Measurements from ENCODE around the gene TP53I11.

The TP53I11 gene

DNA sequence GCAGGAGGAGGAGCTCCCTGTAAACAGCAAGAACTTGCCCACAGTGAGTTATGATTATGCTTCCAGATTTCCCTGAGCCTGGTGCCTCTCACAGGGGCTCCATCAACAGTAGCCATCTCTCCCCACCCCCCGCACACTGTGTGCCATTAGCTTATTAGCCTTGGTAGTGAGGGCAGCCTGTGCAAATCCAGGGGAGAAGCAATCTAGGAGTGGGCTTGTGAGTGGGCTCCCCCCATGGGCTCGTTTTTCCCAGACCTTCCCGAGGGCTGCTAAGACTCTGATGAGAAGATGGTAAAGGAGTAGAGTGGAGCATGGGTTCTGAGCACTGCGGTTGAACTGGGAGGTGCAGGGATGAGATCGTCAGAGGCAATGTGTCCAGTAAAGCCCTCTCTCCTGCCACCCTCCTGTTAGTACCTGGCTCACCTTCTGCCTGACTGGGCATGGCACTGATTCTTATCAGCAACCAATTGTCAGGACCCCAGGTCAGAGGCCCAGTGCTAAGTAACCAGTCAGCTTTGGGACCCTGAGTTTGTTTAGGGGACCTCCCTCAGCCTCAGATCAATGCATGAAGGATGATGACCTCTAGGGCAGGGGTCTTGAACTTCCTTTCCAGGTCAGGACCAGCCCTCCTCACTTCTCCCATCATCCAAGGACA, 38.4 kb upstream of the TP53I11 start:
- Histone ChIP-seq H3K9me3 (ENCODE audit: severe bottlenecking) (no peaks in the 10 kb centered on the region), H3K27me3 (ENCODE audit: insufficient read depth, low read depth, severe bottlenecking) (no peaks in the 10 kb centered on the region), H3K4me3 (ENCODE audit: low read depth, low read length) (no peak overlapping the region), H3K27ac (no peak overlapping the region), H3K36me3 (no peaks in the 10 kb centered on the region)
- no peak for DNase-seq
- no peak for TF ChIP-seq CTCF (IDR thresholded peaks at IDR 0.05; ENCODE audit: low read depth, low read length)

- no peaks in the 10 kb centered on the region for H3K27me3 ChIP-seq (ENCODE audit: insufficient read depth, low read depth, severe bottlenecking)
- TF ChIP-seq CTCF (IDR thresholded peaks at IDR 0.05; ENCODE audit: low read depth, low read length), result no peak
- no peaks in the 10 kb centered on the region for H3K36me3 ChIP-seq
- no peak overlapping the region for H3K27ac ChIP-seq
- DNase-seq, result no peak
- no peaks in the 10 kb centered on the region for H3K9me3 ChIP-seq (ENCODE audit: severe bottlenecking)
- no peak overlapping the region for H3K4me3 ChIP-seq (ENCODE audit: low read depth, low read length)
Measured at GRCh38 chr11:44988111-44988510, 37.4 kb upstream of the TP53I11 start.

DNA sequence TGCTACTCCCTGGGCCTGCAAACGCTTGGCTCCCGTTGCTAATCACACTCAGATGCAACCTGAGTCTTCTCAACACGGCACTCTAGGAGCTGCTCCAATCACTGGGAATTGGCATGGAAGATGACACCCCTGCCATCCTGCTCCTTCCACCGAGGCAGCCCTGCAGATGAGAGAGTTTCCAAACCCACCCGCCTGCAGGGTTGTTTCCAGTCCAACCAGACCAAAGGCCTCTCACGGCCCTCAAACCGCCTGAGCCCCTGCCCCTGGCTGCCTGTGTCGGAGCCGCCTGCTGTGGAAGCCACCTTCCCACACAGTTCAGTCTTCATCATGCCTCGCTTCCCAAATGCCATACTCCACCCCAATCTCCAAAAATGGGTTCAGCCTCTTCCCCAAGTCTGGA, 36.8 kb upstream of the TP53I11 start:
- Histone ChIP-seq H3K9me3 (ENCODE audit: severe bottlenecking) (no peaks in the 10 kb centered on the region), H3K4me3 (ENCODE audit: low read depth, low read length) (no peak overlapping the region), H3K27ac (no peak overlapping the region), H3K36me3 (no peaks in the 10 kb centered on the region), H3K27me3 (ENCODE audit: insufficient read depth, low read depth, severe bottlenecking) (no peaks in the 10 kb centered on the region)
- DNase-seq, result no peak
- no peak for TF ChIP-seq CTCF (IDR thresholded peaks at IDR 0.05; ENCODE audit: low read depth, low read length)

- Histone ChIP-seq H3K27ac (no peak overlapping the region), H3K9me3 (ENCODE audit: severe bottlenecking) (peaks cover 2% of the 10 kb centered on the region), H3K36me3 (no peaks in the 10 kb centered on the region), H3K4me3 (ENCODE audit: low read depth, low read length) (no peak overlapping the region), H3K27me3 (ENCODE audit: insufficient read depth, low read depth, severe bottlenecking) (no peaks in the 10 kb centered on the region)
- TF ChIP-seq CTCF (IDR thresholded peaks at IDR 0.05; ENCODE audit: low read depth, low read length), result no peak
- DNase-seq, result no peak
Measured at GRCh38 chr11:44986315-44986714, 35.6 kb upstream of the TP53I11 start.

DNA sequence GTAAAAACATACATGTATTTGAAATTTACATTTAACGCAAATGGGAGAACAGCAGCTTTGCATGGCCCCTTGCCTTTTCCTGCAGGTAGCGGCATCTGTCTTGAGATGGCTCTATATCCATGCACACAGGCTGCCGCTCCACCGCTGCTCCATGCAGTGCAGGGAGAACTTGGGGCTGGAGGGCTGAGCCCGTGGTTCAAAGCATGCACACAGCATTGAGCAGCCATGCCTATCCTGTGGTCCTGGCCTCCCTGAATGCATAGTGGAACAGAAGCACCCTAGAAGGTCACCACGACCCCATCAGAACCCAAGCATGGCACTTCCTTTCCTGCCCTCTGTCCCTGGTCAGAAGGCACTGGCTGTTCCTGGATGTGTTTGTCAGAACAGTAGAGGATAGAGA, 35.0 kb upstream of the TP53I11 start:
- H3K27me3 ChIP-seq (ENCODE audit: insufficient read depth, low read depth, severe bottlenecking), result no peaks in the 10 kb centered on the region
- TF ChIP-seq CTCF (IDR thresholded peaks at IDR 0.05; ENCODE audit: low read depth, low read length), result no peak
- DNase-seq, result no peak
- peaks cover 2% of the 10 kb centered on the region for H3K9me3 ChIP-seq (ENCODE audit: severe bottlenecking)
- no peak overlapping the region for H3K27ac ChIP-seq
- H3K4me3 ChIP-seq (ENCODE audit: low read depth, low read length), result no peak overlapping the region
- no peaks in the 10 kb centered on the region for H3K36me3 ChIP-seq

DNA sequence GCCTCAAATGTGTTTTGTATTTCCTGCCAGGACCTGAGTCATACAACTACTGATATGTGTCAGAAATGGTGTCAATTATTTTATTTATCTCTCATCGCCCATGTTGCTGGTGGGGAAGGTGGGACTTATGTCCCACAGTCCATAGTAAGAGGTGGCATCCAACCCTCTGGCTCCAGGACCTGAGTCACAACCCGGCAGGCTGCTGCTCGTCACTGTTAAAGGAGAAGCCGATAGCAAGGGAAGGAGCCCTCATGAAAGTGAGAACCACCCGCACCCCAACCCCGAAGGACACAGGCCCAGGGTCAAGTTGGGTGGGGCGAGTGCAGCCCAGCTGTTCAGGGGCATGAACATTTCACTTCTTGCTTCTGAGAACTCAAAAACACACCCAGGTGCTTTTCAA, 33.1 kb upstream of the TP53I11 start:
- TF ChIP-seq CTCF (IDR thresholded peaks at IDR 0.05; ENCODE audit: low read depth, low read length), result no peak
- Histone ChIP-seq H3K27me3 (ENCODE audit: insufficient read depth, low read depth, severe bottlenecking) (no peaks in the 10 kb centered on the region), H3K36me3 (no peaks in the 10 kb centered on the region), H3K4me3 (ENCODE audit: low read depth, low read length) (no peak overlapping the region), H3K27ac (no peak overlapping the region), H3K9me3 (ENCODE audit: severe bottlenecking) (peaks cover 2% of the 10 kb centered on the region)
- DNase-seq, result no peak

All from WERI-Rb-1 (cell line).